Tibial artery (tissue), 4 donors: ENCODE data around the gene ACAT2.
"Not testable (repeated sequence)": the region's sequence is repeated elsewhere in the genome, so short reads cannot be mapped to it uniquely, and the experiment has no call there.

Experiments
- DNase-seq, 2 donors: peaks; one replicate each; pipeline ENCODE4 v3.0.0-alpha.2; 2019
- H3K27ac ChIP-seq, 2 donors: fragments of 200-600 bp; sonication (generic) in 1 of 2; 1 replicate in 1 of 2; 2 replicates in 1 of 2; pipeline ENCODE4 v1.5.1; 2018 to 2019; ENCODE audit warnings: mild to moderate bottlenecking in 1 of 2
- H3K27me3 ChIP-seq, 2 donors: fragments of 200-600 bp; sonication (generic) in 1 of 2; one replicate each; pipeline versions ENCODE4 v1.5.1 to v1.6.0; 2016 to 2019
- H3K36me3 ChIP-seq, 3 donors: fragments of 200-600 bp; sonication (generic) in 2 of 3; one replicate each; pipeline ENCODE4 v1.5.1; 2016 to 2019; ENCODE audit warnings: mild to moderate bottlenecking in 2 of 3
- H3K4me1 ChIP-seq, 4 donors: fragments of 200-600 bp; sonication (generic) in 2 of 4; 1 replicate in 3 of 4; 2 replicates in 1 of 4; pipeline ENCODE4 v1.5.1; 2016 to 2019
- H3K4me3 ChIP-seq, 2 donors: fragments of 200-600 bp; sonication (generic) in 1 of 2; 1 replicate in 1 of 2; 2 replicates in 1 of 2; pipeline ENCODE4 v1.5.1; 2018 to 2019; ENCODE audit warnings: mild to moderate bottlenecking in 2 of 2
- H3K9me3 ChIP-seq, 3 donors: fragments of 200-600 bp; sonication (generic) in 1 of 3; one replicate each; pipeline ENCODE4 v1.5.1; 2016 to 2019
- intact Hi-C: fragments of 100-400 bp; cut with DNase I; formaldehyde crosslinking; loops from one replicate; pipeline ENCODE4 v1.15.0; 2023; ENCODE audit warnings: low total_unique reads
- TF ChIP-seq, protein P1 (sequence below), 2 experiments: fragments of 200-600 bp in 1 of 2; fragments of 450-650 bp in 1 of 2; IDR thresholded peaks; one replicate each; pipeline ENCODE4 v1.5.1; 2017 to 2019; ENCODE audit warnings: antibody characterized with exemption in 2 of 2, mild to moderate bottlenecking in 1 of 2, moderate library complexity in 1 of 2

ACAT2 gene

DNA sequence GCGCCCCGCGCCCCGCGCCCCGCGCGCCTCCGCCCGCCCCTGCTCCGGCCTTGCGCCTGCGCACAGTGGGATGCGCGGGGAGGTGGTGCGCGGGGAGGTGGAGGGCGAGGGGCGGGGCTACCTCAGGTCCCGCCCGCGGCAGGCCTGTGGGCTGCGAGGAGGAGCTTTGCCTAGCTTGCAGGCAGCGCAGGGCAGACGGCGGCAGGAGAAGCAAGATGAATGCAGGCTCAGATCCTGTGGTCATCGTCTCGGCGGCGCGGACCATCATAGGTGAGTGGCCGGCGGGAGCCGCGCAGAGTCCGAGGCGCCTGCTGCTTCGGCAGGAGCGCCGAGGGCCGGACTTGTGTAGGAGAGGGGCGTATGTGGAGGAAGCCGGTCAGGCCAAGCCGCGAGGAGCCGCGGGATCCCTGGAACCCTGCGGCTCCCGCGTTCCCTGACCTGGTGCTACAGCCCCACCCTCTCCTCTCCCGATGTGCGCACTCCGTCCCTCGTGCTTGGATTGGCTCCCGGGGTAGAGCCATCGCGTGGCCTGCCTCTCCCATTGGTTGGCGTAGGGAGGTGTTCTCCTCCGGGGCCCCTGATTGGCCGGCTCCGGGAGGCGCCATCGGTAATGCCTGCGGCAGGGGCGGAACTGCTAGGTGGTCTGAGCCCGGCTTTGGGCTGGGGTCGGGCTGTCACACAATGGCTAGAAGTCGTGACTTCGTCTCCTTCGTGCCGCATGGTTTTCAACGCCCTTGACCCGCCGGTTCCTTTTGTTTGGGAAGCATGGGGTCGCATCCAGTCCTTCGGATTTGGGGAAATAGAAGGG lies at the start of gene ACAT2:
Gene ACAT2, plus strand, starts transcription at position 173 of the 808 bp plus-strand sequence. Its CDS starts 43 bp downstream, at position 216.
- peaks cover 0 to 26% (median 18%) of the 10 kb centered on the region in 4 donors for H3K4me1 ChIP-seq
- peak within 1 kb of the TSS; percentile 64 to 84 for H3K4me3 ChIP-seq
- H3K27me3 ChIP-seq, result no peaks in the 10 kb centered on the region
- DNase-seq, result peak; percentile 97 to 98
- no peaks in the 10 kb centered on the region for H3K9me3 ChIP-seq
- H3K27ac ChIP-seq, result peak within 1 kb of the TSS; percentile 92 to 95
- intact Hi-C loops, result loop anchor here (2.0 to 5.0 kb wide), 2 partner anchors 35 to 67 kb away; partner anchors contain the start of gene WTAP
- TF ChIP-seq, protein P1, sequence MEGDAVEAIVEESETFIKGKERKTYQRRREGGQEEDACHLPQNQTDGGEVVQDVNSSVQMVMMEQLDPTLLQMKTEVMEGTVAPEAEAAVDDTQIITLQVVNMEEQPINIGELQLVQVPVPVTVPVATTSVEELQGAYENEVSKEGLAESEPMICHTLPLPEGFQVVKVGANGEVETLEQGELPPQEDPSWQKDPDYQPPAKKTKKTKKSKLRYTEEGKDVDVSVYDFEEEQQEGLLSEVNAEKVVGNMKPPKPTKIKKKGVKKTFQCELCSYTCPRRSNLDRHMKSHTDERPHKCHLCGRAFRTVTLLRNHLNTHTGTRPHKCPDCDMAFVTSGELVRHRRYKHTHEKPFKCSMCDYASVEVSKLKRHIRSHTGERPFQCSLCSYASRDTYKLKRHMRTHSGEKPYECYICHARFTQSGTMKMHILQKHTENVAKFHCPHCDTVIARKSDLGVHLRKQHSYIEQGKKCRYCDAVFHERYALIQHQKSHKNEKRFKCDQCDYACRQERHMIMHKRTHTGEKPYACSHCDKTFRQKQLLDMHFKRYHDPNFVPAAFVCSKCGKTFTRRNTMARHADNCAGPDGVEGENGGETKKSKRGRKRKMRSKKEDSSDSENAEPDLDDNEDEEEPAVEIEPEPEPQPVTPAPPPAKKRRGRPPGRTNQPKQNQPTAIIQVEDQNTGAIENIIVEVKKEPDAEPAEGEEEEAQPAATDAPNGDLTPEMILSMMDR (IDR thresholded peaks at IDR 0.05), result peak in 1 of 2 experiments; percentile 29
- peaks cover 6 to 31% (median 19%) of the 10 kb centered on the region in 3 donors for H3K36me3 ChIP-seq

DNA sequence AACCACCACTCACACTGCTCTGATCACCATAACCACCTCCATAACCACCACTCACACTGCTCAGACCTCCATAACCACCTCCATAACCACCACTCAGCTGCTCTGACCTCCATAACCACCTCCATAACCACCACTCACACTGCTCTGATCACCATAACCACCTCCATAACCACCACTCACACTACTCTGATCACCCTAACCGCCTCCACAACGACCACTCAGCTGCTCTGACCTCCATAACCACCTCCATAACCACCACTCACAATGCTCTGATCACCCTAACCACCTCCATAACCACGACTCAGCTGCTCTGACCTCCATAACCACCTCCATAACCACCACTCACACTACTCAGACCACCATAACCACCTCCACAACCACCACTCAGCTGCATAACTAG lies 49.5 kb upstream of the ACAT2 start:
- DNase-seq, H3K36me3 ChIP-seq, intact Hi-C loops, H3K4me3 ChIP-seq, H3K27me3 ChIP-seq, H3K27ac ChIP-seq, H3K9me3 ChIP-seq: not testable (repeated sequence)
- H3K4me1 ChIP-seq, result peaks cover 0 to 29% (median 28%) of the 10 kb centered on the region in 4 donors

DNA sequence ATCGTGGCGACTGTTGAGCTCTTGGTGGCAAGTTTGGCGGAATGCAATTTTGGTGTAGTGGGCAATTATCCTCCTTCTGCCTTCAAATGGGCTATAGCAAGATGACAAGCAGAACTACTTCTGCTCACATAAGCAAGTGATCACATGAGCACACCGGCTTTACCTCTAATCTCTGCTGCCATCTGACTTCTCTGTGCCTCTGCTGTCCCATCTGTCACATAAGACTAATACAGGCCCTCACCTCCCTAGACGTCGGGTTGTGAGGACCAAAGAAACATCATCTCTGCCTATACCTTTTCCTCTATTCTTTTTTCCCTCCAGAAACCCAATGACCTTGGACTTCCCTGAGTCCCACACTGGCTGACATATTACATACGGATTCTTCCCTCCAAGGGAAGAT lies 47.9 kb upstream of the ACAT2 start:
- no peaks in the 10 kb centered on the region for H3K9me3 ChIP-seq
- H3K36me3 ChIP-seq, result no peaks in the 10 kb centered on the region
- TF ChIP-seq, protein P1 (IDR thresholded peaks at IDR 0.05), result no peak
- peaks cover 0 to 38% (median 29%) of the 10 kb centered on the region in 4 donors for H3K4me1 ChIP-seq
- DNase-seq, result no peak
- H3K27me3 ChIP-seq, result no peaks in the 10 kb centered on the region
- no peak overlapping the region for H3K4me3 ChIP-seq
- H3K27ac ChIP-seq, result no peak overlapping the region
- intact Hi-C loops, result no loop called here

DNA sequence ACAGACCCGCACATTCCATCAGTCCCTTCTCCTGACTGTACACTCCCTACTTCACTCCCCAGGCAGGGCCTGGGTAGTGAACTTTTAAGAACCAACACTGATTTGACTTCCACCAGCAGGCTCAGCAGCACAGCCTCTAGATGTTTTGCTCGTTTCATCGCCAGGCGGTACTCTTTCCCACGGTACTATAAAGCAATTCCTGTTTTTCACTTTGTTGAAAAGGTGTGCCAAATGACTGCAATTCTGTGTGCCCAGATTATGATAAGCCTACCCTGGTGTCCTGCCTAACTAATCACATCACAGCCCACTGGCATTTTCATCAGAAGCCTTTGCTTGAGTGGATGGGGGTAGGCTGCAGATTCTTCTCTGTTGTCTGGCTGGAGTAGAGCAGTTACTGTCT lies 47.4 kb upstream of the ACAT2 start:
- Histone ChIP-seq H3K36me3 (no peaks in the 10 kb centered on the region), H3K27me3 (no peaks in the 10 kb centered on the region), H3K9me3 (no peaks in the 10 kb centered on the region), H3K4me1 (peaks cover 0 to 38% (median 29%) of the 10 kb centered on the region in 4 donors), H3K27ac (peak overlapping the region in 1 of 2 donors; percentile 81), H3K4me3 (no peak overlapping the region)
- intact Hi-C loops, result no loop called here
- no peak for DNase-seq
- TF ChIP-seq, protein P1 (IDR thresholded peaks at IDR 0.05), result no peak

DNA sequence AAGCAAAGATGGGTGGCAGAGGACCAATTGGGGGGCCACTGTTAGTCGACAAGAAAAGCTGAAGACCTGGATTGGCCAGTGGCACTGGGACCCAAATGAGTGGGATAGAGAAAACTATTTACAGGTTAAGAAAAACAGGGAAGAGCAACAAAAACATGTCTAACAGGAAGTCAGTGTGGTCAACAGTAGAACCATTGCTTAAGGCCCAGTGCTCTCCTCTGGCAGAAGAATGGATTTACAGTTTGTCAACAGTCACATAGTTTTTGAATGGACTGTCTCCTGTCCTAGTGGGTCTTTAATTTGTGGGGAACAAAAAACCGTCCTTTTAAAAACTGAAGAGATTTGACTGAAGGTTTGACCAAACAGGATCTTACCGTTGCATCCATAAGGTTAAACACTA lies 46.7 kb upstream of the ACAT2 start:
- Histone ChIP-seq H3K4me1 (peaks cover 0 to 38% (median 29%) of the 10 kb centered on the region in 4 donors), H3K27me3 (no peaks in the 10 kb centered on the region), H3K27ac (peak overlapping the region; percentile 75 to 81), H3K36me3 (no peaks in the 10 kb centered on the region), H3K9me3 (no peaks in the 10 kb centered on the region), H3K4me3 (no peak overlapping the region)
- intact Hi-C loops, result no loop called here
- no peak for DNase-seq
- TF ChIP-seq, protein P1 (IDR thresholded peaks at IDR 0.05), result no peak

DNA sequence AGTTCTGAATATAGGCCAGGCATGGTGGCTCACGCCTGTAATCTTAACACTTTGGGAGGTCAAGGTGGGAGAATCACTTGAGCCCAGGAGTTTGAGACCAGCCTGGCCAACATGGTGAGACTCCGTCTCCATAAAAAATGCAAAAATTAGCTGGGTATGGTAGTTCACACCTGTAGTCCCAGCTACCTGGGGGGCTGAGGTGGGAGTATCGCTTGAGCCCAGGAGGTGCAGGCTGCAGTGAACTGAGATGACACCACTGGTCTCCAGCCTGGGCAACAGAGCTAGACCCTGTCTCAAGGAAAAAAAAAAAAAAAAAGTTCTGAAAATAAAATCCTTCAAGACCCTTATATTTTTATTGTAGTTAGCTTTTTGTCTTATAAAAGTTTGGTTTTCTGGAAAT lies 46.2 kb upstream of the ACAT2 start:
- DNase-seq, result no peak
- peaks cover 0 to 38% (median 29%) of the 10 kb centered on the region in 4 donors for H3K4me1 ChIP-seq
- no peaks in the 10 kb centered on the region for H3K36me3 ChIP-seq
- no peaks in the 10 kb centered on the region for H3K9me3 ChIP-seq
- H3K27ac ChIP-seq, result peak overlapping the region; percentile 75 to 81
- intact Hi-C loops, result no loop called here
- no peaks in the 10 kb centered on the region for H3K27me3 ChIP-seq
- no peak overlapping the region for H3K4me3 ChIP-seq
- TF ChIP-seq, protein P1 (IDR thresholded peaks at IDR 0.05), result no peak
